Common myeloid progenitor, CD34-positive (primary cell): Measurements from ENCODE around the gene PSRC1.

Experiments
- CTCF ChIA-PET: fragments of 350-600 bp; sonication (Branson Sonifier 250); formaldehyde crosslinking; loops from one replicate; lab custom pipeline; 2021; ENCODE audit warnings: antibody characterized with exemption; lab: Charles Lee
- POLR2A ChIA-PET: fragments of 350-600 bp; sonication (Branson Sonifier 250); formaldehyde crosslinking; loops from one replicate; lab custom pipeline; 2021; ENCODE audit warnings: antibody characterized with exemption; lab: Charles Lee
- DNase-seq, 3 donors: peaks; one replicate each; pipeline versions ENCODE4 v3.0.0 to v3.0.0-alpha.2; 2013
- H3K27ac ChIP-seq, 2 experiments: 1 replicate in 1 of 2; 2 replicates in 1 of 2; pipeline ENCODE4 v1.7.0; 2013; ENCODE audit warnings: inconsistent platforms in 2 of 2, low read length in 2 of 2, mild to moderate bottlenecking in 2 of 2, low read depth in 1 of 2, moderate library complexity in 1 of 2; ENCODE audit not compliant: severe bottlenecking in 2 of 2, insufficient read depth in 1 of 2, poor library complexity in 1 of 2
- H3K27me3 ChIP-seq, 5 experiments: replicated peaks in 2 of 5; 1 replicate in 3 of 5; 2 replicates in 2 of 5; pipeline versions ENCODE4 v1.6.1 to v1.7.0; 2013; ENCODE audit warnings: low read length in 4 of 5, mild to moderate bottlenecking in 2 of 5, moderate library complexity in 2 of 5, inconsistent platforms in 1 of 5; ENCODE audit not compliant: insufficient read depth in 5 of 5, control insufficient read depth in 4 of 5
- H3K36me3 ChIP-seq, 4 experiments: 1 replicate in 2 of 4; 2 replicates in 2 of 4; pipeline versions ENCODE4 v1.6.1 to v1.7.0; 2013; ENCODE audit warnings: low read length in 3 of 4, control low read depth in 1 of 4, mild to moderate bottlenecking in 1 of 4; ENCODE audit not compliant: control insufficient read depth in 4 of 4, insufficient read depth in 4 of 4
- H3K4me1 ChIP-seq, 4 experiments: 1 replicate in 3 of 4; 2 replicates in 1 of 4; pipeline versions ENCODE4 v1.6.1 to v1.7.1; 2013; ENCODE audit warnings: low read length in 3 of 4, mild to moderate bottlenecking in 3 of 4, control low read depth in 1 of 4, inconsistent platforms in 1 of 4, moderate library complexity in 1 of 4; ENCODE audit not compliant: control insufficient read depth in 4 of 4, insufficient read depth in 4 of 4; ENCODE audit errors: control extremely low read depth in 1 of 4
- H3K4me3 ChIP-seq, 7 experiments: 1 replicate in 4 of 7; 2 replicates in 3 of 7; pipeline versions ENCODE4 v1.5.1 to v1.7.0; 2013; ENCODE audit warnings: mild to moderate bottlenecking in 7 of 7, low read length in 6 of 7, moderate library complexity in 6 of 7, inconsistent platforms in 2 of 7, low read depth in 2 of 7, control low read depth in 1 of 7; ENCODE audit not compliant: insufficient read depth in 4 of 7, control insufficient read depth in 1 of 7; ENCODE audit errors: extremely low read depth in 1 of 7
- H3K9me3 ChIP-seq, 5 experiments: 1 replicate in 4 of 5; 2 replicates in 1 of 5; pipeline versions ENCODE4 v1.6.1 to v1.7.1; 2013; ENCODE audit warnings: low read length in 4 of 5, mild to moderate bottlenecking in 2 of 5, inconsistent platforms in 1 of 5, low read depth in 1 of 5, moderate library complexity in 1 of 5; ENCODE audit not compliant: control insufficient read depth in 4 of 5, insufficient read depth in 2 of 5; ENCODE audit errors: control extremely low read depth in 1 of 5
- WGBS: methylation state at CpG from one replicate; pipeline ENCODE4 v1.1.5; 2013; ENCODE audit not compliant: insufficient coverage; 5-methylcytosine and 5-hydroxymethylcytosine counted together

The PSRC1 gene

GRCh38 chr1:109272021-109272799 is 10.7 kb downstream of the PSRC1 start:
- ChIA-PET CTCF (interaction anchor here (1.0 to 2.4 kb wide), 3 partner anchors 8 to 260 kb away, joined by 3 to 10 read pairs (median 3); no protein-coding TSS in a partner anchor), POLR2A (no interaction called here)
- 99% methylated on average over 11 of the region's 13 CpGs for WGBS
- Histone ChIP-seq H3K4me1 (peaks cover 0 to 25% (median 9%) of the 10 kb centered on the region in 4 experiments), H3K36me3 (no peaks in the 10 kb centered on the region), H3K27ac (no peak overlapping the region), H3K9me3 (no peaks in the 10 kb centered on the region), H3K4me3 (no peak overlapping the region), H3K27me3 (peaks cover 0 to 8% (median 0%) of the 10 kb centered on the region in 5 experiments)
- DNase-seq, result no peak

GRCh38 chr1:109271458-109271857 is 11.5 kb downstream of the PSRC1 start:
- H3K27me3 ChIP-seq, result peaks cover 0 to 8% (median 0%) of the 10 kb centered on the region in 5 experiments
- no peak overlapping the region for H3K27ac ChIP-seq
- 100% methylated on average over 2 of the region's 6 CpGs for WGBS
- H3K9me3 ChIP-seq, result no peaks in the 10 kb centered on the region
- no peak overlapping the region for H3K4me3 ChIP-seq
- ChIA-PET CTCF (interaction anchor here (0.6 to 1.0 kb wide), 3 partner anchors 9 to 261 kb away, joined by 3 read pairs; no protein-coding TSS in a partner anchor), POLR2A (no interaction called here)
- H3K36me3 ChIP-seq, result no peaks in the 10 kb centered on the region
- no peak for DNase-seq
- H3K4me1 ChIP-seq, result peaks cover 0 to 25% (median 9%) of the 10 kb centered on the region in 4 experiments

DNA sequence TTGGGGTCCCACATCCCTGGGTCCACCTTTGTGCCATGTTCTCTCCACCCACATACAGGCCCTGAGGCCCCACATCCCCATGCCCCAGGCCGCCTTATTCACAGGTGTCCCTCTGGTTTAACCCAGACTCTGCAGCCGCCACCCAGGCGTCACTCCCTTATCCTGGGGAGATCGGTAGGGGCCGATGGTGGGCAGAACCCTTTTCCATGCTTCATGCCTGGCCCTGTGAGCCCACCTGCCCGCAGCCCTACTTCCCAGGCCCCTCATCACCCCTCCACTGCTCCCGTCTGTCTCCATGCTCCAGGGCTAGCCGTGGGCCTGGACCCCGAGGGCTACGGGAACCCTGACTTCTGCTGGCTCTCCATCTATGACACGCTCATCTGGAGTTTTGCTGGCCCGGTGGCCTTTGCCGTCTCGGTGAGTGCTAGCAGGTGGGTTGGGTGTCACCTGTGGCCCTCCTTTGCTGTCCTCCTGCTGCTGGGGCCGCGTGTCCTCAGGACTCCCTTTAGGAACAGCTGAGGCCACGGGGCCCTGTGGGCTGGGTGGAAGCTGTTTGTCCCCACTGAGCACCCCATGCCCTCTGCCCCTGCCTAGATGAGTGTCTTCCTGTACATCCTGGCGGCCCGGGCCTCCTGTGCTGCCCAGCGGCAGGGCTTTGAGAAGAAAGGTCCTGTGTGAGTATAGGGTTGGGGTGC is 12.2 kb downstream of the PSRC1 start:
- Histone ChIP-seq H3K27ac (no peak overlapping the region), H3K4me1 (peaks cover 0 to 24% (median 9%) of the 10 kb centered on the region in 4 experiments), H3K9me3 (no peaks in the 10 kb centered on the region), H3K4me3 (no peak overlapping the region), H3K36me3 (no peaks in the 10 kb centered on the region), H3K27me3 (peaks cover 0 to 11% (median 0%) of the 10 kb centered on the region in 5 experiments)
- POLR2A ChIA-PET, result no interaction called here
- 95% methylated on average over 15 of the region's 20 CpGs for WGBS
- CTCF ChIA-PET, result interaction anchor here (0.6 to 1.0 kb wide), 3 partner anchors 8 to 262 kb away, joined by 3 read pairs; no protein-coding TSS in a partner anchor
- no peak for DNase-seq

DNA sequence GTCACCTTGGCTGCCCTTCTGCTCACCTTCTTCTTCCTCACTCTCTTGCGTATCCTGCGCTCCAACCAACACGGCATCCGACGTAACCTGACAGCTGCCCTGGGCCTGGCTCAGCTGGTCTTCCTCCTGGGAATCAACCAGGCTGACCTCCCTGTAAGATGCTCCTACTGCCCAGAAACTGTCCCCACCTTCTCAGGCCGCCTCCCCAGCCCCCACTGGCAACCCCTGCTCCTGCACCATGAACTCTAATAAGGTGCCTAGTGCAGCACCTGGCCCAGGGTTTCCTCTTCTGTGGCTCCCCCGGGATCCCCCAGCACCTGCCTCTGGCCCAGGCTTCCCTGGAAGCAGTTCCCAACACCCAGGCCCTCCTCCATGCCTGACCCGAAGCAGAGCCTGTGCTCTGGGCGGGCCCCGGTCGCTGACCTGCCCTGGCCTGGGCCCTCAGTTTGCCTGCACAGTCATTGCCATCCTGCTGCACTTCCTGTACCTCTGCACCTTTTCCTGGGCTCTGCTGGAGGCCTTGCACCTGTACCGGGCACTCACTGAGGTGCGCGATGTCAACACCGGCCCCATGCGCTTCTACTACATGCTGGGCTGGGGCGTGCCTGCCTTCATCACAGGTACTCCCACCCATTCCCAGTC is 12.8 kb downstream of the PSRC1 start:
- H3K27me3 ChIP-seq, result peaks cover 0 to 11% (median 0%) of the 10 kb centered on the region in 5 experiments
- ChIA-PET POLR2A (no interaction called here), CTCF (interaction anchor here (1.4 kb wide), 1 partner anchor 8 kb away, joined by 5 read pairs; no protein-coding TSS in a partner anchor)
- H3K36me3 ChIP-seq, result no peaks in the 10 kb centered on the region
- 98% methylated on average over 17 of the region's 17 CpGs for WGBS
- H3K9me3 ChIP-seq, result no peaks in the 10 kb centered on the region
- peaks cover 0 to 17% (median 9%) of the 10 kb centered on the region in 4 experiments for H3K4me1 ChIP-seq
- no peak overlapping the region for H3K4me3 ChIP-seq
- no peak overlapping the region for H3K27ac ChIP-seq
- DNase-seq, result no peak

GRCh38 chr1:109269212-109269980 is 13.5 kb downstream of the PSRC1 start:
- WGBS, result 97% methylated on average over 33 of the region's 33 CpGs
- Histone ChIP-seq H3K27me3 (peaks cover 0 to 10% (median 0%) of the 10 kb centered on the region in 5 experiments), H3K9me3 (no peaks in the 10 kb centered on the region), H3K4me1 (peaks cover 0 to 11% (median 7%) of the 10 kb centered on the region in 4 experiments), H3K4me3 (no peak overlapping the region), H3K36me3 (no peaks in the 10 kb centered on the region), H3K27ac (no peak overlapping the region)
- CTCF ChIA-PET, result interaction anchor here (0.7 to 2.0 kb wide), 5 partner anchors 9 to 263 kb away, joined by 3 to 8 read pairs (median 5); partner anchors contain the start of gene SORT1
- POLR2A ChIA-PET, result no interaction called here
- no peak for DNase-seq

DNA sequence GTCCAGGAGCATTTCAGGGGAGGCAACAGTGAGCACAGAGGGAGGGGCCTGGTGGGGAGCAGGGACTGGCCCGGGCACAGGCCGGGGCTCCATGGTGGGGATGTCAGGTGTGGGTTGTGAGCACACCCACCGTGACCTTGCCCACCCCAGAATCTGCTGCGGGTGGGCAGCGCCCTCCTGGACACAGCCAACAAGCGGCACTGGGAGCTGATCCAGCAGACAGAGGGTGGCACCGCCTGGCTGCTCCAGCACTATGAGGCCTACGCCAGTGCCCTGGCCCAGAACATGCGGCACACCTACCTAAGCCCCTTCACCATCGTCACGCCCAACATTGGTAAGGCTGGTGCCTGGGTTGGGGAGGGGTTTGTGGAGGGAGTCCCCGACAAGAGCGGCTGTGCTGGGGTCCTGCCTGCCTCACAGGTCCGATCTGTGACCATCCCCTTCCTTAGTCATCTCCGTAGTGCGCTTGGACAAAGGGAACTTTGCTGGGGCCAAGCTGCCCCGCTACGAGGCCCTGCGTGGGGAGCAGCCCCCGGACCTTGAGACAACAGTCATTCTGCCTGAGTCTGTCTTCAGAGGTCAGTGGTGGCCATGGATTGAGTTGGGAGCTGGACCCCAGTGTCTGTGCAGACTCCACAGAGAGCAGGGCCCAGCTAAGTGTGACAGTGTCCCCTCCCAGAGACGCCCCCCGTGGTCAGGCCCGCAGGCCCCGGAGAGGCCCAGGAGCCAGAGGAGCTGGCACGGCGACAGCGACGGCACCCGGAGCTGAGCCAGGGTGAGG is 14.3 kb downstream of the PSRC1 start:
- H3K4me3 ChIP-seq, result no peak overlapping the region
- WGBS, result 95% methylated on average over 20 of the region's 29 CpGs
- H3K9me3 ChIP-seq, result no peaks in the 10 kb centered on the region
- DNase-seq, result no peak
- H3K4me1 ChIP-seq, result peaks cover 0 to 3% (median 2%) of the 10 kb centered on the region in 4 experiments
- peaks cover 0 to 5% (median 0%) of the 10 kb centered on the region in 5 experiments for H3K27me3 ChIP-seq
- CTCF ChIA-PET, result interaction anchor here (0.7 to 2.0 kb wide), 7 partner anchors 9 to 264 kb away, joined by 3 to 8 read pairs (median 4); partner anchors contain the start of gene SORT1
- POLR2A ChIA-PET, result no interaction called here
- no peaks in the 10 kb centered on the region for H3K36me3 ChIP-seq
- no peak overlapping the region for H3K27ac ChIP-seq
